ENCODE results near the gene CACNA1F. TPM values are rescaled to one million over a fixed set of nuclear protein-coding genes. Genes with fewer than 3 reads are reported as not detected.
A peak's percentile ranks its signal among the peaks of the same experiment; 100 is the strongest.

The CACNA1F gene
- total and polyA plus RNA-seq, 4 donors, result under 0.01 to 0.21 (median 0.11) TPM

GRCh38 chrX:49249616-49250015 lies 16.5 kb upstream of the CACNA1F start:
- DNase-seq (ENCODE audit: low read depth in 4 of 6, low spot score in 6 of 6), result no peak
- peaks cover 58% of the 10 kb centered on the region for H3K36me3 ChIP-seq (ENCODE audit: control insufficient read depth, insufficient read depth, low read length)
- H3K4me3 ChIP-seq (ENCODE audit: low read depth, low read length), result no peak overlapping the region
- H3K27me3 ChIP-seq (ENCODE audit: control insufficient read depth, insufficient read depth, low read length), result no peaks in the 10 kb centered on the region
- no peak overlapping the region for H3K27ac ChIP-seq (ENCODE audit: low read depth, low read length)
- no peaks in the 10 kb centered on the region for H3K4me1 ChIP-seq (ENCODE audit: control insufficient read depth, insufficient read depth, low read length)
- no peaks in the 10 kb centered on the region for H3K9me3 ChIP-seq (ENCODE audit: control insufficient read depth, insufficient read depth, low read length)
- WGBS (ENCODE audit: insufficient coverage), result 85% methylated on average over 9 of the region's 9 CpGs

- WGBS (ENCODE audit: insufficient coverage), result 89% methylated on average over 6 of the region's 6 CpGs
- H3K27me3 ChIP-seq (ENCODE audit: control insufficient read depth, insufficient read depth, low read length), result no peaks in the 10 kb centered on the region
- H3K36me3 ChIP-seq (ENCODE audit: control insufficient read depth, insufficient read depth, low read length), result peaks cover 64% of the 10 kb centered on the region
- no peak overlapping the region for H3K27ac ChIP-seq (ENCODE audit: low read depth, low read length)
- H3K4me3 ChIP-seq (ENCODE audit: low read depth, low read length), result no peak overlapping the region
- H3K9me3 ChIP-seq (ENCODE audit: control insufficient read depth, insufficient read depth, low read length), result no peaks in the 10 kb centered on the region
- no peak for DNase-seq (ENCODE audit: low read depth in 4 of 6, low spot score in 6 of 6)
- no peaks in the 10 kb centered on the region for H3K4me1 ChIP-seq (ENCODE audit: control insufficient read depth, insufficient read depth, low read length)
Observed at GRCh38 chrX:49249071-49249470, 15.9 kb upstream of the CACNA1F start.

DNA sequence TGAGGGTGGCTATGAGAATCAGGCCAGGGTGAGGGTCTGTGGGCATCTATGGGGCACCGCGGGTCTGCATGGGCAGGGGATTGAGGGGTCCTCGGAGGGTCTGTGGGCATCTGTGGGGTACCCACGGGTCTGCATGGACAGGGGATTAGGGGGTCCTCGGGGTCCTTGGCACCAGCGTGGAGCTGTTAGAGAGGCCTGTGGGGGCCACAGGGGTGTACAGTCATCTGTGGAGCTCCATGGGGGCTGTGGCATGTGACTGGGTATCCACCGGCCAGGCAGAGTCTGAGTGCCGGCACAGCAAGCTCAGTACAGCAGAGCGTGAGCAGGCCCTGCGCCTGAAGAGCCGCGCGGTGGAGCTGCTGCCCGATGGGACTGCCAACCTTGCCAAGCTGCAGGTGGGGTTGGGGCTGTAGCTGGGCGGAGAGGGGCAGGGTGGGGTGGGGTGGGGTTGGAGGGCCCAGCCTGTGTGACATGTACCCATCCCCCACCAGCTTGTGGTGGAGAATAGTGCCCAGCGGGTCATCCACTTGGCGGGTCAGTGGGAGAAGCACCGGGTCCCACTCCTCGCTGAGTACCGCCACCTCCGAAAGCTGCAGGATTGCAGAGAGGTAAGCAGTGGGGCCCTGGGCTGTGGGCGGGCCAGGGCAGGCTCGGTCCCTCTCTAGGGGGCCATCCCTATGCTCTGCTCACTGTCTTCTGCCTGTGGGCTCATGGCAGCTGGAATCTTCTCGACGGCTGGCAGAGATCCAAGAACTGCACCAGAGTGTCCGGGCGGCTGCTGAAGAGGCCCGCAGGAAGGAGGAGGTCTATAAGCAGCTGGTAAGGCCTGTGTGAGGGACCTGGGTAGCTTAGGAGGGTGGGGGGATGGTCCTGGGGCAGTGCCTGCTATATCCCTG lies 15.0 kb upstream of the CACNA1F start:
- Histone ChIP-seq H3K4me3 (ENCODE audit: low read depth, low read length) (no peak overlapping the region), H3K27ac (ENCODE audit: low read depth, low read length) (no peak overlapping the region), H3K36me3 (ENCODE audit: control insufficient read depth, insufficient read depth, low read length) (peaks cover 69% of the 10 kb centered on the region), H3K27me3 (ENCODE audit: control insufficient read depth, insufficient read depth, low read length) (no peaks in the 10 kb centered on the region), H3K9me3 (ENCODE audit: control insufficient read depth, insufficient read depth, low read length) (no peaks in the 10 kb centered on the region), H3K4me1 (ENCODE audit: control insufficient read depth, insufficient read depth, low read length) (no peaks in the 10 kb centered on the region)
- peak in 1 of 6 donors; percentile 5 for DNase-seq (ENCODE audit: low read depth in 4 of 6, low spot score in 6 of 6)
- whole genome bisulfite sequencing (ENCODE audit: insufficient coverage), result 86% methylated on average over 22 of the region's 28 CpGs

- H3K9me3 ChIP-seq (ENCODE audit: control insufficient read depth, insufficient read depth, low read length), result no peaks in the 10 kb centered on the region
- no peaks in the 10 kb centered on the region for H3K27me3 ChIP-seq (ENCODE audit: control insufficient read depth, insufficient read depth, low read length)
- 87% methylated on average over 11 of the region's 11 CpGs for WGBS (ENCODE audit: insufficient coverage)
Observed at GRCh38 chrX:49247346-49247745, 14.2 kb upstream of the CACNA1F start.

DNA sequence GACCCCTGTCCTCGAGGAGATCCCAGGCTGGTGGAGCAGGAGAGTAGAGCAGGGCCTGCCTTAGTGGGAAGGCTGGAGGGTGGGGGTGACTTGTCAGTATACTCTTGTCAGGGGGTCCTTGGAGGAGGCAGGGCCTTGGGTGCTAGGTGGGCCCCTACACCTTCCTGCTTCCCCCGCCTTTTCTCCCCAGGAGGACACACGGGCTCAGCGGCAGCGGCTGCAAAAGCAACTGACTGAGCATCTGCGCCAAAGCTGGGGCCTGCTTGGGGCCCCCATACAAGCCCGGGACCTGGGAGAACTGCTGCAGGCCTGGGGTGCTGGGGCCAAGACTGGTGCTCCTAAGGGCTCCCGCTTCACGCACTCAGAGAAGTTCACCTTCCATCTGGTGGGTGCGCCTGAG lies 13.4 kb upstream of the CACNA1F start:
- Histone ChIP-seq H3K36me3 (ENCODE audit: control insufficient read depth, insufficient read depth, low read length) (peaks cover 83% of the 10 kb centered on the region), H3K27ac (ENCODE audit: low read depth, low read length) (no peak overlapping the region), H3K4me3 (ENCODE audit: low read depth, low read length) (no peak overlapping the region), H3K27me3 (ENCODE audit: control insufficient read depth, insufficient read depth, low read length) (no peaks in the 10 kb centered on the region), H3K9me3 (ENCODE audit: control insufficient read depth, insufficient read depth, low read length) (no peaks in the 10 kb centered on the region), H3K4me1 (ENCODE audit: control insufficient read depth, insufficient read depth, low read length) (no peaks in the 10 kb centered on the region)
- no peak for DNase-seq (ENCODE audit: low read depth in 4 of 6, low spot score in 6 of 6)
- WGBS (ENCODE audit: insufficient coverage), result 90% methylated on average over 9 of the region's 10 CpGs

More at GRCh38 chrX:49247346-49247745, 14.2 kb upstream of the CACNA1F start:
- no peak overlapping the region for H3K27ac ChIP-seq (ENCODE audit: low read depth, low read length)
- no peak overlapping the region for H3K4me3 ChIP-seq (ENCODE audit: low read depth, low read length)
- no peaks in the 10 kb centered on the region for H3K4me1 ChIP-seq (ENCODE audit: control insufficient read depth, insufficient read depth, low read length)
- no peak for DNase-seq (ENCODE audit: low read depth in 4 of 6, low spot score in 6 of 6)
- peaks cover 76% of the 10 kb centered on the region for H3K36me3 ChIP-seq (ENCODE audit: control insufficient read depth, insufficient read depth, low read length)

- no peak for DNase-seq (ENCODE audit: low read depth in 4 of 6, low spot score in 6 of 6)
- H3K27me3 ChIP-seq (ENCODE audit: control insufficient read depth, insufficient read depth, low read length), result no peaks in the 10 kb centered on the region
- H3K4me1 ChIP-seq (ENCODE audit: control insufficient read depth, insufficient read depth, low read length), result no peaks in the 10 kb centered on the region
- no peaks in the 10 kb centered on the region for H3K9me3 ChIP-seq (ENCODE audit: control insufficient read depth, insufficient read depth, low read length)
- H3K4me3 ChIP-seq (ENCODE audit: low read depth, low read length), result no peak overlapping the region
- peaks cover 63% of the 10 kb centered on the region for H3K36me3 ChIP-seq (ENCODE audit: control insufficient read depth, insufficient read depth, low read length)
- no peak overlapping the region for H3K27ac ChIP-seq (ENCODE audit: low read depth, low read length)
- WGBS (ENCODE audit: insufficient coverage), result 90% methylated on average over 2 of the region's 2 CpGs
Observed at GRCh38 chrX:49244207-49244606, 11.1 kb upstream of the CACNA1F start.

- no peak for DNase-seq (ENCODE audit: low read depth in 4 of 6, low spot score in 6 of 6)
- WGBS (ENCODE audit: insufficient coverage), result 78% methylated on average over 12 of the region's 12 CpGs
- peaks cover 52% of the 10 kb centered on the region for H3K36me3 ChIP-seq (ENCODE audit: control insufficient read depth, insufficient read depth, low read length)
- no peak overlapping the region for H3K4me3 ChIP-seq (ENCODE audit: low read depth, low read length)
- no peaks in the 10 kb centered on the region for H3K27me3 ChIP-seq (ENCODE audit: control insufficient read depth, insufficient read depth, low read length)
- H3K27ac ChIP-seq (ENCODE audit: low read depth, low read length), result no peak overlapping the region
- H3K9me3 ChIP-seq (ENCODE audit: control insufficient read depth, insufficient read depth, low read length), result no peaks in the 10 kb centered on the region
- H3K4me1 ChIP-seq (ENCODE audit: control insufficient read depth, insufficient read depth, low read length), result no peaks in the 10 kb centered on the region
Observed at GRCh38 chrX:49243166-49243565, 10.0 kb upstream of the CACNA1F start.

DNA sequence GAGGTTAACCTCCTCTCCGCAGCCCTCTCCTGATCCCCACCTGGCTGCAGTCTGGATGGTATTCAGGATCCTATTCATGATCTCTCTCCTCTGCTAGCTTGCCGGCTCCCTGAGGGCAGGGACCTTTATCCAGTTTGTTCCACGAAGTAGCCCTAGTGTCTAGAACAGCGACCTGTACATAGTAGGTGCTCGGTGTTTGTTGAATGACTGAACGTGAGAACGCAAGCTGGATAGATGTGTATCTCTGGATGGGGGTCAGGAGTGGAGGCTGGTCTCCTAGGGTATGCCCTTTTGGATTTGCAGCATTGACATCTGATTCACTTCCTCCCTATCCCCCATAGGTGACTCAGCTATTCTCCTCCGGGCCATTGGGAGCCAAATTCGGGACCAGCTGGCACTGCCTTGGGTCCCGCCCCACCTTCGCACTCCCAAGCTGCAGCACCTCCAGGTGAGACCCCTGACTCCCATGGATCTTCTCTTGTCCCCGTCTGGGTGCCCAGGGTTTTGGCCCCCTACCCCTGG lies 9.5 kb upstream of the CACNA1F start:
- WGBS (ENCODE audit: insufficient coverage), result 85% methylated on average over 9 of the region's 12 CpGs
- no peak overlapping the region for H3K27ac ChIP-seq (ENCODE audit: low read depth, low read length)
- no peak for DNase-seq (ENCODE audit: low read depth in 4 of 6, low spot score in 6 of 6)
- no peaks in the 10 kb centered on the region for H3K9me3 ChIP-seq (ENCODE audit: control insufficient read depth, insufficient read depth, low read length)
- no peak overlapping the region for H3K4me3 ChIP-seq (ENCODE audit: low read depth, low read length)
- H3K36me3 ChIP-seq (ENCODE audit: control insufficient read depth, insufficient read depth, low read length), result peaks cover 47% of the 10 kb centered on the region
- no peaks in the 10 kb centered on the region for H3K4me1 ChIP-seq (ENCODE audit: control insufficient read depth, insufficient read depth, low read length)
- H3K27me3 ChIP-seq (ENCODE audit: control insufficient read depth, insufficient read depth, low read length), result no peaks in the 10 kb centered on the region

- no peak overlapping the region for H3K4me3 ChIP-seq (ENCODE audit: low read depth, low read length)
- H3K27ac ChIP-seq (ENCODE audit: low read depth, low read length), result no peak overlapping the region
- peaks cover 5% of the 10 kb centered on the region for H3K4me1 ChIP-seq (ENCODE audit: control insufficient read depth, insufficient read depth, low read length)
- no peaks in the 10 kb centered on the region for H3K9me3 ChIP-seq (ENCODE audit: control insufficient read depth, insufficient read depth, low read length)
- H3K36me3 ChIP-seq (ENCODE audit: control insufficient read depth, insufficient read depth, low read length), result peaks cover 20% of the 10 kb centered on the region
- no peak for DNase-seq (ENCODE audit: low read depth in 4 of 6, low spot score in 6 of 6)
- 65% methylated on average over 7 of the region's 7 CpGs for WGBS (ENCODE audit: insufficient coverage)
- no peaks in the 10 kb centered on the region for H3K27me3 ChIP-seq (ENCODE audit: control insufficient read depth, insufficient read depth, low read length)
Observed at GRCh38 chrX:49238735-49239134, 5.6 kb upstream of the CACNA1F start.

GRCh38 chrX:49237060-49237459 lies 3.9 kb upstream of the CACNA1F start:
- Histone ChIP-seq H3K9me3 (ENCODE audit: control insufficient read depth, insufficient read depth, low read length) (no peaks in the 10 kb centered on the region), H3K4me1 (ENCODE audit: control insufficient read depth, insufficient read depth, low read length) (peaks cover 5% of the 10 kb centered on the region), H3K4me3 (ENCODE audit: low read depth, low read length) (no peak overlapping the region), H3K27me3 (ENCODE audit: control insufficient read depth, insufficient read depth, low read length) (no peaks in the 10 kb centered on the region), H3K27ac (ENCODE audit: low read depth, low read length) (no peak overlapping the region), H3K36me3 (ENCODE audit: control insufficient read depth, insufficient read depth, low read length) (peaks cover 7% of the 10 kb centered on the region)
- WGBS (ENCODE audit: insufficient coverage), result 81% methylated on average over 9 of the region's 9 CpGs
- no peak for DNase-seq (ENCODE audit: low read depth in 4 of 6, low spot score in 6 of 6)

Measured in spinal cord (tissue), 10 donors.